ENCODE measurements around the gene GPR149.

Gene GPR149

GRCh38 chr3:154398084-154398967 is 31.7 kb downstream of the GPR149 start:
- H3K9ac ChIP-seq (ENCODE audit: low read length) = no peak overlapping the region
- peaks cover 11% of the 10 kb centered on the region for H3K4me1 ChIP-seq (ENCODE audit: control insufficient read depth, low read depth, low read length)
- no peaks in the 10 kb centered on the region for H3K36me3 ChIP-seq (ENCODE audit: control insufficient read depth, low read depth, low read length)
- H3K9me3 ChIP-seq (ENCODE audit: control insufficient read depth, low read depth, low read length) = no peaks in the 10 kb centered on the region
- no peaks in the 10 kb centered on the region for H3K27me3 ChIP-seq (ENCODE audit: control insufficient read depth, insufficient read depth, low read length)
- no peak overlapping the region for H3K27ac ChIP-seq (ENCODE audit: low read length)
- H3K4me3 ChIP-seq (ENCODE audit: low read length) = no peak overlapping the region

- Histone ChIP-seq H3K27ac (ENCODE audit: low read length) (no peak overlapping the region), H3K9me3 (ENCODE audit: control insufficient read depth, low read depth, low read length) (no peaks in the 10 kb centered on the region), H3K36me3 (ENCODE audit: control insufficient read depth, low read depth, low read length) (no peaks in the 10 kb centered on the region), H3K4me3 (ENCODE audit: low read length) (no peak overlapping the region), H3K4me1 (ENCODE audit: control insufficient read depth, low read depth, low read length) (no peaks in the 10 kb centered on the region), H3K27me3 (ENCODE audit: control insufficient read depth, insufficient read depth, low read length) (no peaks in the 10 kb centered on the region), H3K9ac (ENCODE audit: low read length) (no peak overlapping the region)
These were observed 40.1 kb downstream of the GPR149 start for GRCh38 chr3:154389861-154390260.

- H3K36me3 ChIP-seq (ENCODE audit: control insufficient read depth, low read depth, low read length) = no peaks in the 10 kb centered on the region
These were observed 45.5 kb downstream of the GPR149 start for GRCh38 chr3:154384479-154384878.

GRCh38 chr3:154378311-154378710 is 51.7 kb downstream of the GPR149 start:
- no peaks in the 10 kb centered on the region for H3K36me3 ChIP-seq (ENCODE audit: control insufficient read depth, low read depth, low read length)
- H3K4me3 ChIP-seq (ENCODE audit: low read length) = no peak overlapping the region
- no peaks in the 10 kb centered on the region for H3K27me3 ChIP-seq (ENCODE audit: control insufficient read depth, insufficient read depth, low read length)
- H3K9ac ChIP-seq (ENCODE audit: low read length) = no peak overlapping the region
- no peaks in the 10 kb centered on the region for H3K4me1 ChIP-seq (ENCODE audit: control insufficient read depth, low read depth, low read length)
- H3K9me3 ChIP-seq (ENCODE audit: control insufficient read depth, low read depth, low read length) = no peaks in the 10 kb centered on the region
- no peak overlapping the region for H3K27ac ChIP-seq (ENCODE audit: low read length)

More at GRCh38 chr3:154384479-154384878, 45.5 kb downstream of the GPR149 start:
- no peaks in the 10 kb centered on the region for H3K4me1 ChIP-seq (ENCODE audit: control insufficient read depth, low read depth, low read length)
- H3K9ac ChIP-seq (ENCODE audit: low read length) = no peak overlapping the region
- no peak overlapping the region for H3K27ac ChIP-seq (ENCODE audit: low read length)
- H3K27me3 ChIP-seq (ENCODE audit: control insufficient read depth, insufficient read depth, low read length) = no peaks in the 10 kb centered on the region
- H3K9me3 ChIP-seq (ENCODE audit: control insufficient read depth, low read depth, low read length) = no peaks in the 10 kb centered on the region
- no peak overlapping the region for H3K4me3 ChIP-seq (ENCODE audit: low read length)

- Histone ChIP-seq H3K4me1 (ENCODE audit: control insufficient read depth, low read depth, low read length) (no peaks in the 10 kb centered on the region), H3K9ac (ENCODE audit: low read length) (no peak overlapping the region), H3K36me3 (ENCODE audit: control insufficient read depth, low read depth, low read length) (no peaks in the 10 kb centered on the region), H3K4me3 (ENCODE audit: low read length) (no peak overlapping the region), H3K9me3 (ENCODE audit: control insufficient read depth, low read depth, low read length) (peaks cover 4% of the 10 kb centered on the region), H3K27me3 (ENCODE audit: control insufficient read depth, insufficient read depth, low read length) (no peaks in the 10 kb centered on the region), H3K27ac (ENCODE audit: low read length) (no peak overlapping the region)
These were observed 62.8 kb downstream of the GPR149 start for GRCh38 chr3:154367221-154367620.

- H3K36me3 ChIP-seq (ENCODE audit: control insufficient read depth, low read depth, low read length) = no peaks in the 10 kb centered on the region
- no peaks in the 10 kb centered on the region for H3K4me1 ChIP-seq (ENCODE audit: control insufficient read depth, low read depth, low read length)
- H3K9me3 ChIP-seq (ENCODE audit: control insufficient read depth, low read depth, low read length) = peaks cover 4% of the 10 kb centered on the region
- no peak overlapping the region for H3K9ac ChIP-seq (ENCODE audit: low read length)
- no peaks in the 10 kb centered on the region for H3K27me3 ChIP-seq (ENCODE audit: control insufficient read depth, insufficient read depth, low read length)
- H3K4me3 ChIP-seq (ENCODE audit: low read length) = no peak overlapping the region
- H3K27ac ChIP-seq (ENCODE audit: low read length) = no peak overlapping the region
These were observed 65.1 kb downstream of the GPR149 start for GRCh38 chr3:154364849-154365248.

GRCh38 chr3:154361099-154361498 is 68.9 kb downstream of the GPR149 start:
- no peak overlapping the region for H3K9ac ChIP-seq (ENCODE audit: low read length)
- H3K4me3 ChIP-seq (ENCODE audit: low read length) = no peak overlapping the region
- H3K9me3 ChIP-seq (ENCODE audit: control insufficient read depth, low read depth, low read length) = peaks cover 4% of the 10 kb centered on the region
- H3K27ac ChIP-seq (ENCODE audit: low read length) = no peak overlapping the region
- H3K27me3 ChIP-seq (ENCODE audit: control insufficient read depth, insufficient read depth, low read length) = no peaks in the 10 kb centered on the region
- no peaks in the 10 kb centered on the region for H3K36me3 ChIP-seq (ENCODE audit: control insufficient read depth, low read depth, low read length)
- no peaks in the 10 kb centered on the region for H3K4me1 ChIP-seq (ENCODE audit: control insufficient read depth, low read depth, low read length)

GRCh38 chr3:154356009-154356408 is 74.0 kb downstream of the GPR149 start:
- no peak overlapping the region for H3K9ac ChIP-seq (ENCODE audit: low read length)
- H3K27ac ChIP-seq (ENCODE audit: low read length) = no peak overlapping the region
- no peaks in the 10 kb centered on the region for H3K4me1 ChIP-seq (ENCODE audit: control insufficient read depth, low read depth, low read length)
- H3K27me3 ChIP-seq (ENCODE audit: control insufficient read depth, insufficient read depth, low read length) = no peaks in the 10 kb centered on the region
- no peaks in the 10 kb centered on the region for H3K36me3 ChIP-seq (ENCODE audit: control insufficient read depth, low read depth, low read length)
- no peak overlapping the region for H3K4me3 ChIP-seq (ENCODE audit: low read length)
- H3K9me3 ChIP-seq (ENCODE audit: control insufficient read depth, low read depth, low read length) = no peaks in the 10 kb centered on the region

GRCh38 chr3:154349223-154349622 is 80.8 kb downstream of the GPR149 start:
- H3K27me3 ChIP-seq (ENCODE audit: control insufficient read depth, insufficient read depth, low read length) = no peaks in the 10 kb centered on the region
- H3K4me3 ChIP-seq (ENCODE audit: low read length) = no peak overlapping the region
- H3K9me3 ChIP-seq (ENCODE audit: control insufficient read depth, low read depth, low read length) = no peaks in the 10 kb centered on the region
- H3K27ac ChIP-seq (ENCODE audit: low read length) = no peak overlapping the region
- H3K4me1 ChIP-seq (ENCODE audit: control insufficient read depth, low read depth, low read length) = peaks cover 3% of the 10 kb centered on the region
- H3K9ac ChIP-seq (ENCODE audit: low read length) = no peak overlapping the region
- H3K36me3 ChIP-seq (ENCODE audit: control insufficient read depth, low read depth, low read length) = no peaks in the 10 kb centered on the region

- no peak overlapping the region for H3K4me3 ChIP-seq (ENCODE audit: low read length)
- H3K9me3 ChIP-seq (ENCODE audit: control insufficient read depth, low read depth, low read length) = no peaks in the 10 kb centered on the region
- no peaks in the 10 kb centered on the region for H3K36me3 ChIP-seq (ENCODE audit: control insufficient read depth, low read depth, low read length)
- no peak overlapping the region for H3K27ac ChIP-seq (ENCODE audit: low read length)
- H3K9ac ChIP-seq (ENCODE audit: low read length) = no peak overlapping the region
- H3K4me1 ChIP-seq (ENCODE audit: control insufficient read depth, low read depth, low read length) = peaks cover 3% of the 10 kb centered on the region
- no peaks in the 10 kb centered on the region for H3K27me3 ChIP-seq (ENCODE audit: control insufficient read depth, insufficient read depth, low read length)
These were observed 84.4 kb downstream of the GPR149 start for GRCh38 chr3:154345422-154346122.

- Histone ChIP-seq H3K9ac (ENCODE audit: low read length) (no peak overlapping the region), H3K27ac (ENCODE audit: low read length) (no peak overlapping the region)
These were observed 91.4 kb downstream of the GPR149 start for GRCh38 chr3:154338570-154338969.

More at GRCh38 chr3:154338570-154338969, 91.4 kb downstream of the GPR149 start:
- H3K27me3 ChIP-seq (ENCODE audit: control insufficient read depth, insufficient read depth, low read length) = no peaks in the 10 kb centered on the region
- no peaks in the 10 kb centered on the region for H3K9me3 ChIP-seq (ENCODE audit: control insufficient read depth, low read depth, low read length)
- H3K4me1 ChIP-seq (ENCODE audit: control insufficient read depth, low read depth, low read length) = no peaks in the 10 kb centered on the region
- H3K36me3 ChIP-seq (ENCODE audit: control insufficient read depth, low read depth, low read length) = no peaks in the 10 kb centered on the region
- H3K4me3 ChIP-seq (ENCODE audit: low read length) = no peak overlapping the region

Data from iPS-18a (cell line).